ENCODE results near the gene WFIKKN2.
"Not testable (repeated sequence)": the region's sequence is repeated elsewhere in the genome, so short reads cannot be mapped to it uniquely, and the experiment has no call there.

WFIKKN2 gene

DNA sequence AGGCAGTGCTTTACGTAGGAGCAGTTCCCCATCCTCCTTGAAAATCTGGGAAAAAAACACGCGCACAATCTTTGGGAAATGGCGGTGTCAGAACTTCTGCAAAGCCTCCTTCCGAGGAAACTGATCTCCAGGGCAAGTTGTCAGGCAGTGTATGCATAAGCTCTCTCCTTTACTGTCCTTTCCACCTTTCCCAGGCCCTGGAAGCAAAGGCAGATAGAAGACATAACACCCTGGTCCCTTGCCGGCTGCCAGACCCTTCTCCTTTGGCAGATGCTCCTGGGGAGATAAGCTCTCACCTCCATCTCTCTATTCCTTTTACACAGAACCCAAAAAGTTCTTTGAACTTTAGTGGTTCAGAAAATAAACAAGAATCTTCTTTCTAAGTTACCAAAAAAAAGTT, 18.4 kb downstream of the WFIKKN2 start:
- in situ Hi-C loops (cut with HindIII; ENCODE audit: low pct_unique_long_range_greater_than_20kb, low sequenced_read_pairs) = no loop called here
- no peak for TF ChIP-seq JUND (IDR thresholded peaks at IDR 0.05; ENCODE audit: low read depth)
- no peak for DNase-seq (ENCODE audit: low read depth in 1 of 2, low spot score in 1 of 2)

DNA sequence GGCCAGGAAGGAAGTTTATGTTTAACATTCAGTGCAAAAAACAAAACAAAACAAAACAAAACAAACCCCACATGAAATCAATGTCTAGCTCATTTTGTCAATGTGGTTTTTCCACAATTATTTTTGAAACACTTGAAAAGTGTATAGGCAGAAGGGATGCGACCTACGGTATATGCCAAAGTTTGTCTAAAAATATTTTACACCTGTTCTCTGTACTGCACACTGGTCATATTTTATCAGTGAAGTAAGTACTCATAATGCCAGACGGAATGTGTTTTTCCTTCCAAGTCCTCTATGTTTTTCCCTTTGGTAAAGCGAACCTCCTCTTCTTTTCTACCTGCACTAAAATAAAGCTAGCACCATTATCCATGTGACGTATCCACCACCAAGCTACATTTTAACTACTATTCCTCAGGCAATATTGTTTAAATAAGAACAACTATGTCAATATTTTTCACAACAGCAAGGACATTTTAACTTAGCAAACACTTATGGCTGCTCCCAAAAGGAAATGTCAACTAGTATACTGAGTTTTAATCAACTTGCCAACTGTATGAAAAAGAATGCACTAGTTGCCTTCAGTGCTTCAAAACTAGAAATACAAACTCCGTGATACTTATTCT, 20.4 kb downstream of the WFIKKN2 start:
- peak in 1 of 2 experiments; percentile 82 for DNase-seq (ENCODE audit: low read depth in 1 of 2, low spot score in 1 of 2)
- in situ Hi-C loops (cut with HindIII; ENCODE audit: low pct_unique_long_range_greater_than_20kb, low sequenced_read_pairs) = no loop called here
- 0 out of 2 replicates have a peak, but pooled peaks have one; percentile 11 for TF ChIP-seq JUND (IDR thresholded peaks at IDR 0.05; ENCODE audit: low read depth)

DNA sequence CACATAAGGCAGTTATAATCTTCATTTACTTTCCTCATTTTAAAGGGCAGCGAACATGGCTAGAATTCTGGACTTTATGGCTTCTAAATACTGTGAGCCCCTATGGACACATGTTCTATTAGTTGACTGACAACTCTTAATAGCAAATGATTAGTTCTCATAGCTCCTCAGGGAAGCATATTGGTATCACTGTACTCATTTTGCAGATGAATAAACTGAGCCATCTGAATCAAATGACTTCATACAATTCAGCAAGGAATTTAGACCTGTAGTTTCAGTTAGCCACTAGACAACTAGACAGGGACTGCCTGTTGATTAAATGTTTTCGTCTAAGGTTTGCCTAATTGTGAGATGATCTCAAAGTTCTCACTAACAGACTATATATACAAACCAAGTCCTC, 21.0 kb downstream of the WFIKKN2 start:
- TF ChIP-seq JUND (IDR thresholded peaks at IDR 0.05; ENCODE audit: low read depth) = no peak
- DNase-seq (ENCODE audit: low read depth in 1 of 2, low spot score in 1 of 2) = no peak
- in situ Hi-C loops (cut with HindIII; ENCODE audit: low pct_unique_long_range_greater_than_20kb, low sequenced_read_pairs) = no loop called here

DNA sequence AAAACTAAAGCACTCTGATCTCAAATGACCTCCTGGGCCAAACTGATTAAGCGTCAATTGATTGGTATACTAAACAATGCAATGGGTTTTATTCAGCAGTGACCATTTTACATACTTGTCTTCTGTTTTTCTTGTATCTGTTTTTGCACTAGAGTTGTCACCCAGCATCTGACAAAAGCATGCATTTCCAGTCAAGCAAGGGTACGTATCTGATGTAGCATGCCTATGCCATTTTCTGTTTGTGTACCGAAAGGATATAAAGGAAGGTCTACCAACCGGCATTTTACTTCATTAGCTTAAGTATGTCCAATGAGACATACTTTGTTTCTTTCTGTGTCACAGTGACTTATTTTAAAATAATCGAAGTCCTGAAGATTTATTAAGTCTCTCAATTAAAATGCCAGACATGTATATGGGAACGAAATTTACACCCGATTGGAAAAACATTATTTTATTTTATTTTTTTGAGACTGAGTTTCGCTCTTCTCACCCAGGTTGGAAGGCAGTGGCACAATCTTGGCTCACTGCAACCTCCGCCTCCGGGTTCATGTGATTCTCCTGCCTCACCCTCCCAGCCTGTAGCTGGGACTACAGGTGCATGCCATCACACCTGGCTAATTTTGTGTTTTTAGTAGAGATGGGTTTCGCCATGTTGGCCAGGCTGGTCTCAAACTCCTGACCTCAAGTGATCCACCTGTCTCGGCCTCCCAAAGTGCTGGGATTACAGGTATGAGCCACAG, 23.3 kb downstream of the WFIKKN2 start:
- in situ Hi-C loops (cut with HindIII; ENCODE audit: low pct_unique_long_range_greater_than_20kb, low sequenced_read_pairs) = no loop called here
- peak; percentile 94 for TF ChIP-seq JUND (IDR thresholded peaks at IDR 0.05; ENCODE audit: low read depth)

DNA sequence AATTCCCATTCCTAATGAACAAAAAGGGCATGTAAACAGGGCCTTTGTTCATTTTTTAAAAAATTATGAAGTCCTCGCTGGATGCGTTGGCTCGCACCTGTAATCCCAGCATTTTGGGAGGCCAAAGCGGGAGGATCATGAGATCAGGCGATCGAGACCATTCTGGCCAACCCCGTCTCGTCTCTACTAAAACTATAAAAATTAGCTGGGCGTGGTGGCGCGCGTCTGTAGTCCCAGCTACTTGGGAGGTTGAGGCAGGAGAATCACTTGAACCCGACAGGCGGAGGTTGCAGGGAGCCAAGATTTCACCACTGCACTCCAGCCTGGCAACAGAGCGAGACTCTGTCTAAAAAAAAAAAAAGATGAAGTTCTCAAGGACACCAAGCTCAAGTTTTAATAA, 24.3 kb downstream of the WFIKKN2 start:
- DNase-seq (ENCODE audit: low read depth in 1 of 2, low spot score in 1 of 2); in situ Hi-C loops (cut with HindIII; ENCODE audit: low pct_unique_long_range_greater_than_20kb, low sequenced_read_pairs): not testable (repeated sequence)

More for the DNA sequence above, 23.3 kb downstream of the WFIKKN2 start:
- peak in 1 of 2 experiments; percentile 99 for DNase-seq (ENCODE audit: low read depth in 1 of 2, low spot score in 1 of 2)

DNA sequence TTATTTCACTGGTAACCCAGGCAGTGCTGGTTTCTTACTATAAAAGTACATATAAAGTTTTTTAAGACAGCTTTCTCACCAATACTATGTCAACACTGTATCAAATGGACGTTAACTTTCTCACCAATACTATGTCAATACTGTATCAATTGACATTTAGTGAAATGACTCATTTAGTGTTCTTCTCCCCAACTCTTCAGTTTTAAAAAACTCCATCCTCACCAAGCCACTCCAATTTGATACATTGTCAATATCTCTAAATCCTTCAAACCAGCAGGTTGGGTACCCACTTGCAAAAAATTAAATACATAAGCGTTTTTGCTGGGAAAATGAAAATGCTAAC, 25.9 kb downstream of the WFIKKN2 start:
- in situ Hi-C loops (cut with HindIII; ENCODE audit: low pct_unique_long_range_greater_than_20kb, low sequenced_read_pairs) = no loop called here
- no peak for DNase-seq (ENCODE audit: low read depth in 1 of 2, low spot score in 1 of 2)
- peak; percentile 7; the same call in 1 of the 2 replicates for TF ChIP-seq JUND (IDR thresholded peaks at IDR 0.05; ENCODE audit: low read depth)

DNA sequence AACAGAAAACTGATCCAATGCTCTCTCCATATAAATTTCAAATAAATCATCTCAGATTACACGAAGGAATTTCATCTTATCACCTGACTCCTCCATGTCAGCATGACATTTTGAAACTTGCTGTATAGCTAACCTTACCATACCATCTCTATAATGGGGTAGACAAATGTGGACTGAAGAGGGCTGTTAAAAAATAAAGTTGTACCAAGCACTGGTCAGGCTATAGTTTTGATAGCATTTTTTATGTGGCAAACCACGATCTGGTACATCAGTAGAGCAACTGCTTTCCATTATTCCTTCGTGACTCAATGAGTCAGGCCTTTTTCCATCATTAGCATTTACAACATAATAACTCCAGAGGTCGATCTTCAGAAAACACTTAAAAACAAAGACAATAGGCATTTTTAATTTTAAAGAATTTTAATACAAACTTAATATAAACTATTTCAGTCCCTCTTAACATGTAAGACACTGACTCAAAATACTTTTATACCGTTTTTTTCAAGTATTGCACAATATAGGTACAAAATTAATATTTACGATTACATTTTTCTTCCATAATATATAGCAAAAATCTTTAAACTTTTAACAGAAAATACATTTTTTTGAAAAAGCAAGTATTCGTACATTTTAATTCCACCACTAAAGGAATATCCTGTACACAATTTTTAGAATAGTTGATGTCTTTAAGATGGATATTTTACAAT, 26.6 kb downstream of the WFIKKN2 start:
- peak in 1 of 2 experiments; percentile 56 for DNase-seq (ENCODE audit: low read depth in 1 of 2, low spot score in 1 of 2)
- 0 out of 2 replicates have a peak, but pooled peaks have one; percentile 2 for TF ChIP-seq JUND (IDR thresholded peaks at IDR 0.05; ENCODE audit: low read depth)
- in situ Hi-C loops (cut with HindIII; ENCODE audit: low pct_unique_long_range_greater_than_20kb, low sequenced_read_pairs) = no loop called here

DNA sequence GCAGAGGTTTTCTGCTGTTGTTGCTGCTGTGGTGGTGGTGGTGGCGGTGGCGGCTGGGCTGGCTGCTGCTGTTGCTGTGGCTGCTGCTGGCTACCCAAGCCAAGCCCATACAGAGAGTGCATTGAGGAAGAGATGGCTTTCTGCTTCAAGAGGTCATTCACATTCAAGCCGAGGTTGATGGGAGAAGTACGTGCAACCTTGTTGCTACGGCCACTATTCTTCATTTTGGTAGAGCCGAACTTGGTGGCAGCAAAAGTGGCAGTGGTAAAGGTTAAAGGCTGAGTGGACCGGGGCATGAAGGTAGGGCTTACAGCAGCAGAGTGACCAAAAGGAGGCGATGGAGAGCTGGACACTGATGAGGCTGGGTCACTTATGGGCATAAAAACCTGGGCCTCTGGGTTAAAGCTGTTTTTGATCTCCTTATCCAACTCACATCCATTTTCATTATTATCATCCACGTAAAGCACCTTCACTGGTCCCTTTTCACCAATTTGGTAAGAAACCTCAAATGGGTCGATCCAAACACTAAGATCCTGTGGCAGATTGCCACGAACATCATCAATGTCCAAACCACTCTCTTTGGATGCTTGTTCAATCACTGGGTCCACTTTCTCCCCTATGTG, 27.9 kb downstream of the WFIKKN2 start:
- TF ChIP-seq JUND (IDR thresholded peaks at IDR 0.05; ENCODE audit: low read depth) = no peak
- DNase-seq (ENCODE audit: low read depth in 1 of 2, low spot score in 1 of 2) = peak in 1 of 2 experiments; percentile 84
- in situ Hi-C loops (cut with HindIII; ENCODE audit: low pct_unique_long_range_greater_than_20kb, low sequenced_read_pairs) = no loop called here

DNA sequence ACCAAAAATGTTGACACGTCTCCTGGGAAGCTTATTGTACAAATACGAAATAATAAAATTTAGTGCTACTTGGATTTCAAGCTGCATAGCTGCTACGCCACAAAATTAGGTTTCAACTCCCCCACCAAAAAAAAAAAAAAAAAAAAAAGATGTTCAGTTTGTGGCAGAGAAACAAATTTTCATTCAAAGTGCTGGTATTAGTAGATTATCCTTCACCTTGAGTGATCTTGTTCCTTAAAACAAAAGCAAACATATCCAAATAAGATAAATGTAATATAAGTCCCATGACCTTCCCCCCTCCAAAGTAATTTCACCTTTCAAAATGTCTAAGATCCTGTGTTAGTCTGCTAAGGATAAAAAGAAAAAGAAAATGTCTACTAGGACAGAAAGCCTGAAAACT, 28.5 kb downstream of the WFIKKN2 start:
- DNase-seq (ENCODE audit: low read depth in 1 of 2, low spot score in 1 of 2) = no peak
- TF ChIP-seq JUND (IDR thresholded peaks at IDR 0.05; ENCODE audit: low read depth) = no peak
- in situ Hi-C loops (cut with HindIII; ENCODE audit: low pct_unique_long_range_greater_than_20kb, low sequenced_read_pairs) = no loop called here

DNA sequence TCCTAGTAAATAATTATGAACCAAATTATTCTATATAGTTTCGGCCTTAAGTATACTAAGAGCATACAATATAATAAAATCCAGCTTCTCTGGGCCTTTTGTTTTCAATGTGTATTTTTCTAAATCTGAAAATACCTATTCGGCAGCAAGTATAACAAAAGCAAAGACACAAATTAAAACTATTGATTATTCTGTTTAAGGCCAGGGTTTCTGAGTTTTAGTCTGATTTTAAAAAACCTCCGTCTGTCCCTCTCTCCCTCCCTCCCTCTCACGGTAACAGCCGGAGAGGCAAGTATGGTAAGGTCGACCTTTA, 29.3 kb downstream of the WFIKKN2 start:
- TF ChIP-seq JUND (IDR thresholded peaks at IDR 0.05; ENCODE audit: low read depth) = no peak
- no peak for DNase-seq (ENCODE audit: low read depth in 1 of 2, low spot score in 1 of 2)
- in situ Hi-C loops (cut with HindIII; ENCODE audit: low pct_unique_long_range_greater_than_20kb, low sequenced_read_pairs) = no loop called here

DNA sequence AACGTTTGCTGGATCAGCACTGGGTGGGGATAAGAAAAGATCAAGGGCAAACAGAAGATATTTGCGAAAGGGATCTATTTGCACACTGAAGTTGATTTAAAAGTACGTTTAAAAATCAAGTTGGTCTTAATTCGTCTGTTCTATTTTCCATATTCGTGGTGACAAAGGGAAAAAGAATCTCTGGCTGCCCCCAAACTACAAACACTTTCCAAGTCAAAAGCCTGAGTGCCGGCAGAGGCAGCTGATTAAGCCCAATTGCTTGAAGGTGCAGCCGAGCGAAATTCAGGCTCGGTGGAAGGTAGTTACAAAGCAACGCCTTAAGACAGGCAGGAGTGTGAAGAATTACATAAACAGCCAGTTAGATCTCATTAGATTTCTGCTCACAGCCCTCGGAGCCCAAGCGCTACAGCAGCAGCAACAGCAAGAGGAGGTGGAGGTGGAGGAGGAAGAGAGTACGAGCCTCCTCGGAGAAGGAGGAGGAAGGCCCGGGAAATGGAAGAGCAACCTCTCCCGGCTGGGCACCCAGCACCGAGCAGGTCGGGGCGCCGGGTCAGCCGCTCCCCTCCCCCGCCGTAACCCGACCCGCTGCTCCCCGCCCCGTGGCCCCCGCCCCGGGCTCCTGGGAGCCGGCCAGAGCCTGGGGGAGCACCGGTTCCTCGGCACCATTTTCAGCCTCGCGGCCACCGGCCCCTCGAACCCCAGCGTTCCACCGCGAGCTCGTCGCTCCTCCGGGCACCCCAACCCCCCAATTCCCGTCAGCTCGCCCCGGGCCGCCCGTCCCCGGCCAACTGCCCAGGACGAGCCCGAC, 29.9 kb downstream of the WFIKKN2 start:
- TF ChIP-seq JUND (IDR thresholded peaks at IDR 0.05; ENCODE audit: low read depth) = no peak
- in situ Hi-C loops (cut with HindIII; ENCODE audit: low pct_unique_long_range_greater_than_20kb, low sequenced_read_pairs) = no loop called here
- peak in 1 of 2 experiments; percentile 82 for DNase-seq (ENCODE audit: low read depth in 1 of 2, low spot score in 1 of 2)

DNA sequence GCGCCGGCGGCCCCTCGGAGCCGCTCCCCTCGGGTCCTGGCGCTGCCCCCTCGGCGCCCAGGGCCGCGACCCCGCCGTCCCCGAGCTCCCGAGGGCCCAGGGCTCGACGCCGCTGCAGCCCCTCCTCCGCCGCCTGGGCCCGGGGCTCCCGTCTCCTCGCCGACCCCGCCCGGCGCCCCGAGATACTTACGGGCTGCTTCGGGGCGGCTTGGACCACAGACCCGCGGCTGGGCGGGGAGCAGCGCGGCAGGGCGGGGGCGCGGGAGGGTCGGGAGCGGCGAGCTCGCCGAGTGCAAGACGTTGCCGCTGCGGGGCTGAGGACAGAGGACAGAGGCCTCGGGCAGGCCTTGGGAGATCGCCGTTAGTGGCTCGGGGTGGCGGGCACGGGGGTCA, 30.5 kb downstream of the WFIKKN2 start:
- in situ Hi-C loops (cut with HindIII; ENCODE audit: low pct_unique_long_range_greater_than_20kb, low sequenced_read_pairs) = no loop called here
- no peak for TF ChIP-seq JUND (IDR thresholded peaks at IDR 0.05; ENCODE audit: low read depth)
- DNase-seq (ENCODE audit: low read depth in 1 of 2, low spot score in 1 of 2) = no peak
